Endodermal cell (in vitro differentiated cells): Measurements from ENCODE around the gene ABLIM2. TPM values are rescaled to one million over a fixed set of nuclear protein-coding genes. Genes with fewer than 3 reads are reported as not detected.

Experiments used
- DNase-seq: peaks from one replicate; pipeline ENCODE4 v3.0.0-alpha.2; 2017
- H3K27ac ChIP-seq: 2 replicates; pipeline ENCODE4 v1.5.1; 2013; ENCODE audit warnings: mild to moderate bottlenecking, low read depth, low read length, moderate library complexity
- H3K27me3 ChIP-seq: 2 replicates; pipeline ENCODE4 v1.6.1; 2013; ENCODE audit warnings: mild to moderate bottlenecking, low read length, moderate library complexity; ENCODE audit not compliant: insufficient read depth, control insufficient read depth, poor library complexity, severe bottlenecking
- H3K36me3 ChIP-seq: 2 replicates; pipeline ENCODE4 v1.7.0; 2013; ENCODE audit warnings: mild to moderate bottlenecking, low read length, moderate library complexity; ENCODE audit not compliant: control insufficient read depth, insufficient read depth
- H3K4me1 ChIP-seq: one replicate; pipeline ENCODE4 v1.7.0; 2013; ENCODE audit warnings: low read length; ENCODE audit not compliant: control insufficient read depth, insufficient read depth
- H3K4me3 ChIP-seq: 2 replicates; pipeline ENCODE4 v1.5.1; 2013; ENCODE audit warnings: mild to moderate bottlenecking, low read length, moderate library complexity
- H3K9ac ChIP-seq: 2 replicates; pipeline ENCODE4 v1.6.1; 2013; ENCODE audit warnings: mild to moderate bottlenecking, low read length, moderate library complexity; ENCODE audit not compliant: poor library complexity, severe bottlenecking; ENCODE audit errors: extremely low read depth
- H3K9me3 ChIP-seq: 2 replicates; pipeline ENCODE4 v1.6.1; 2013; ENCODE audit warnings: mild to moderate bottlenecking, low read length, moderate library complexity; ENCODE audit not compliant: control insufficient read depth
- H3K27ac Mint-ChIP-seq: 2 replicates; pipeline ENCODE4 v1.8.0; 2020; ENCODE audit warnings: mixed read lengths
- H3K27me3 Mint-ChIP-seq: 2 replicates; pipeline ENCODE4 v1.8.0; 2021; ENCODE audit warnings: mild to moderate bottlenecking, mixed read lengths; ENCODE audit not compliant: insufficient read depth
- H3K36me3 Mint-ChIP-seq: 2 replicates; pipeline ENCODE4 v1.8.0; 2020; ENCODE audit warnings: low read depth, mixed read lengths
- H3K4me1 Mint-ChIP-seq: 2 replicates; pipeline ENCODE4 v1.8.0; 2020; ENCODE audit warnings: mixed read lengths
- H3K4me3 Mint-ChIP-seq: 2 replicates; pipeline ENCODE4 v1.8.0; 2020; ENCODE audit warnings: mild to moderate bottlenecking, moderate library complexity, mixed read lengths
- H3K9me3 Mint-ChIP-seq: 2 replicates; pipeline ENCODE4 v1.8.0; 2020; ENCODE audit warnings: mild to moderate bottlenecking, mixed read lengths
- WGBS, 2 experiments: methylation state at CpG; one replicate each; pipeline versions ENCODE4 v1.1.5 to v1.1.7; 2013; ENCODE audit warnings: missing lambda C conversion rate in 2 of 2, mixed read lengths in 1 of 2; ENCODE audit not compliant: insufficient coverage in 1 of 2, insufficient read length in 1 of 2; 5-methylcytosine and 5-hydroxymethylcytosine counted together
- total RNA-seq, 2 donors: library from RNA; stranded (reverse); fragmentation: NEBNext Ultra II Directional in 1 of 2; extraction: Animal tissue kit (Norgen Biotek cat#: 25700) in 1 of 2; gene quantifications; 2 replicates in 1 of 2; 3 replicates in 1 of 2; pipeline ENCODE4 v1.2.1, GENCODE V29; 2021
- TF ChIP-seq, protein P1 (sequence below): fragments of 200-600 bp; sonication (generic); conservative IDR thresholded peaks from 2 replicates; pipeline ENCODE4 v1.5.0; 2021; ENCODE audit warnings: antibody characterized with exemption, mild to moderate bottlenecking

ABLIM2 gene
- total RNA-seq, 2 donors from 2014 or later = 0.35 to 1.6 TPM

DNA sequence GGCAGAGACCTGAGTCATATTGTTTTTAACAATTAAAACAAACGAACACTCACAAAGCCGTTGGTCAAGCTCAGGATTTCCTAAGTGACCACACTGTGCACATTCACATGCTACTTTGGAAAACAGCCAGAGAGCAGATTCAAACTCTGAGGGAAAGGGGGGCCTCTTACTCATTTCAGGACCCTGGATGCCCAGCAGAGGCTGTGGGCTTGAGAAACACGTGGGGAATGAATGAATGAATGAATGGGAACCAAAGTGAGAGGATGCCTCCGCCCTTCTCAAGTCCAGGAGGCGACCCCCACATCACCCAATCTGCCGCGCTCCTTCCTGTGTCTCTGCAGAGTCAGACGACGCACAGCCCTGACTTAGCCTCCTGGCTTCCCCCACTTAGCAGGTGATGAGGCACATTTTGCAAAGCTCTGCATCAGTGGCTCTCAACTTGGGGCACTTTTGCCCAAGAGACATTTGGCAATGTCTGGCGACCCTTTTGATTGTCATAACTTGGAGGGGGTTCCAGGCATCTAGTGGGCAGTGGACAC, 76.0 kb downstream of the ABLIM2 start:
- Mint-ChIP-seq H3K36me3 (no peaks in the 10 kb centered on the region), H3K27me3 (no peaks in the 10 kb centered on the region), H3K4me3 (no peak overlapping the region)

DNA sequence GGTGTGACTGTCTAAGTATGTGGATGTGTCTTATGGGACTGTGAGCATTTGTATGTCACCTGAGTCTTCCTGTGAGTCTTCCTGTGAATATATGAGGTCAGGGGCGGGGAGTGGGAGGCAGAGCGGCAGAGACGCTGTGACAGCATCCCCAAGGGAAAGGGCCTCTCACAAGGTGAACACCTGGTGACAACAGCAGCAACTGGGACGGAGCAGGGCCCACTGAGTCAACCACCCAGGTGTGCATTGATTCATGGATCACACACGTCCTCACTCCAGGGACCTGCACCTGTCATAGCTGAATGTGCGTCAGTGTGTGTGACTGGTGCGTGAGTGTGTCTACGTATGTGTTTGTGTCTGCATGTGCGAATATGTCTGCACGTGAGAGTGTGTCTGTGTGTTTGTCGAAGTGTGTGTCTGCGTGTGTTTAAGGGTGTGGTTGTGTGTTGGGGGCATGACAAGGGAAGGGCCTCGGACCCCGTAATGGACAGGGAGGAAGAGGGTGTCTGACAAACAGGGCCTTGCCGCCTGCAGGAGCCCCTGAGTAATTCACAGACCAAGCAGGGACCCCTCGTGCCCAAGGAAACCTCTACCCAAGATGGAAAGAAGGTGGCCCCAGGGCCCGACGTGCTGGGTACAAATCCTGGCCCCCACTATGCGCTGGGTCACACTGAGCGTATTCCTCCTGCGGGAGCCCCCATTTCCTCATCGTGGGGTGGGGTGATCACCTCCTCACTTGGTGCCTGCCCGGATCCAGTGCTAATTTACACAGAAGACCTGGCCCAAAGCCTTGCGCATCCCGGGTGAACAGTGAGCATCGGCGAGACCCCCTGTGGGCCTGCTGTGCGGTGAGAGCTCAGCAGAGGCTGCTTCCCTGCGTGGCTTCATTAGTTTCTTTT, 76.7 kb downstream of the ABLIM2 start:
- no peak for DNase-seq
- no peaks in the 10 kb centered on the region for H3K4me1 ChIP-seq
- H3K9me3 ChIP-seq = no peaks in the 10 kb centered on the region

More for the DNA sequence above, 76.0 kb downstream of the ABLIM2 start:
- H3K9ac ChIP-seq = no peak overlapping the region
- no peaks in the 10 kb centered on the region for H3K9me3 ChIP-seq
- H3K27ac Mint-ChIP-seq = no peak overlapping the region
- no peak overlapping the region for H3K4me3 ChIP-seq
- H3K9me3 Mint-ChIP-seq = no peaks in the 10 kb centered on the region
- TF ChIP-seq, protein P1, sequence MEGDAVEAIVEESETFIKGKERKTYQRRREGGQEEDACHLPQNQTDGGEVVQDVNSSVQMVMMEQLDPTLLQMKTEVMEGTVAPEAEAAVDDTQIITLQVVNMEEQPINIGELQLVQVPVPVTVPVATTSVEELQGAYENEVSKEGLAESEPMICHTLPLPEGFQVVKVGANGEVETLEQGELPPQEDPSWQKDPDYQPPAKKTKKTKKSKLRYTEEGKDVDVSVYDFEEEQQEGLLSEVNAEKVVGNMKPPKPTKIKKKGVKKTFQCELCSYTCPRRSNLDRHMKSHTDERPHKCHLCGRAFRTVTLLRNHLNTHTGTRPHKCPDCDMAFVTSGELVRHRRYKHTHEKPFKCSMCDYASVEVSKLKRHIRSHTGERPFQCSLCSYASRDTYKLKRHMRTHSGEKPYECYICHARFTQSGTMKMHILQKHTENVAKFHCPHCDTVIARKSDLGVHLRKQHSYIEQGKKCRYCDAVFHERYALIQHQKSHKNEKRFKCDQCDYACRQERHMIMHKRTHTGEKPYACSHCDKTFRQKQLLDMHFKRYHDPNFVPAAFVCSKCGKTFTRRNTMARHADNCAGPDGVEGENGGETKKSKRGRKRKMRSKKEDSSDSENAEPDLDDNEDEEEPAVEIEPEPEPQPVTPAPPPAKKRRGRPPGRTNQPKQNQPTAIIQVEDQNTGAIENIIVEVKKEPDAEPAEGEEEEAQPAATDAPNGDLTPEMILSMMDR = no peak
- H3K4me1 Mint-ChIP-seq = peaks cover 14% of the 10 kb centered on the region
- no peaks in the 10 kb centered on the region for H3K36me3 ChIP-seq
- no peak for DNase-seq
- no peaks in the 10 kb centered on the region for H3K4me1 ChIP-seq
- 73 to 78% methylated on average over 7 to 10 of the region's 10 CpGs for WGBS, 2 experiments
- no peaks in the 10 kb centered on the region for H3K27me3 ChIP-seq
- H3K27ac ChIP-seq = no peak overlapping the region

DNA sequence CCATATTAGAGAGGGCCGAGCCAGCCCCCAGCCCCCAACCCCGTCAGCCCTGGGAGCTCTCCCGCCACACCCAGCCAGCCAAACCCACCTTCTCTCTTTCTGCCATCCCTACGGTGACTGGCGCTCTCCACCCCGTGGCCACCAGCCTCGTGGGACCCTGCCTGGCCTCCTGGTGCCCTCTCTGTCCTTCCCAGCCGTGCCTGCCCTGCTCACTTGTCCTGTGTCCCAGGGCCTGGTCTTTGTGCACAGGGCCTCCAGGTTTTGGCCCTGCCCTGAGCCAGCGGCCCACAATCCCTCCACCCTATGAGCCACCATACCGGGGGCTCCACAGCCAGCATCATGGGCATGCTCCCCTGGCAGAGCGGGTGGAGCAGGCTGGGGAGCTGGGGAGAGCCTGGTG, 77.4 kb downstream of the ABLIM2 start:
- H3K4me3 ChIP-seq = no peak overlapping the region
- H3K36me3 Mint-ChIP-seq = no peaks in the 10 kb centered on the region
- H3K9ac ChIP-seq = no peak overlapping the region
- no peaks in the 10 kb centered on the region for H3K9me3 Mint-ChIP-seq
- no peaks in the 10 kb centered on the region for H3K27me3 Mint-ChIP-seq
- H3K4me1 ChIP-seq = no peaks in the 10 kb centered on the region
- H3K4me3 Mint-ChIP-seq = no peak overlapping the region
- peaks cover 14% of the 10 kb centered on the region for H3K4me1 Mint-ChIP-seq
- 86 to 96% methylated on average over 5 to 11 of the region's 11 CpGs for whole genome bisulfite sequencing, 2 experiments
- H3K27ac Mint-ChIP-seq = no peak overlapping the region
- TF ChIP-seq, protein P1 = no peak
- H3K9me3 ChIP-seq = no peaks in the 10 kb centered on the region
- no peaks in the 10 kb centered on the region for H3K36me3 ChIP-seq
- no peaks in the 10 kb centered on the region for H3K27me3 ChIP-seq
- DNase-seq = no peak
- no peak overlapping the region for H3K27ac ChIP-seq

More for the DNA sequence above, 76.7 kb downstream of the ABLIM2 start:
- Histone ChIP-seq H3K9ac (no peak overlapping the region), H3K27me3 (no peaks in the 10 kb centered on the region), H3K27ac (no peak overlapping the region), H3K4me3 (no peak overlapping the region), H3K36me3 (no peaks in the 10 kb centered on the region)
- TF ChIP-seq, protein P1 = no peak
- Mint-ChIP-seq H3K9me3 (no peaks in the 10 kb centered on the region), H3K27me3 (no peaks in the 10 kb centered on the region), H3K36me3 (no peaks in the 10 kb centered on the region), H3K27ac (no peak overlapping the region), H3K4me1 (peaks cover 14% of the 10 kb centered on the region), H3K4me3 (no peak overlapping the region)
- 90 to 95% methylated on average over 28 to 29 of the region's 29 CpGs for WGBS, 2 experiments
